Umbilical cord (tissue), 2 donors: ENCODE results near the gene OVCH2. TPM values are rescaled to one million over a fixed set of nuclear protein-coding genes. Genes with fewer than 3 reads are reported as not detected.
"Not testable (repeated sequence)": the region's sequence is repeated elsewhere in the genome, so short reads cannot be mapped to it uniquely, and the experiment has no call there.

Experiments used
- DNase-seq: peaks from one replicate; pipeline ENCODE4 v3.0.0-alpha.2; 2015; ENCODE audit warnings: low spot score
- total RNA-seq: library from RNA; depleted of rRNA; stranded (reverse); fragments of >200 nt; gene quantifications from one replicate; pipeline ENCODE4 v1.2.3, GENCODE V29; 2014; ENCODE audit warnings: low replicate concordance; ENCODE audit not compliant: insufficient read depth

Gene OVCH2
- total RNA-seq, 1 donor from 2014 or later = 3.4 TPM

GRCh38 chr11:7672276-7672959 lies 33.9 kb downstream of the OVCH2 start:
- peak; percentile 41 for DNase-seq

GRCh38 chr11:7671347-7672215 lies 34.7 kb downstream of the OVCH2 start:
- DNase-seq = peak; percentile 94

DNA sequence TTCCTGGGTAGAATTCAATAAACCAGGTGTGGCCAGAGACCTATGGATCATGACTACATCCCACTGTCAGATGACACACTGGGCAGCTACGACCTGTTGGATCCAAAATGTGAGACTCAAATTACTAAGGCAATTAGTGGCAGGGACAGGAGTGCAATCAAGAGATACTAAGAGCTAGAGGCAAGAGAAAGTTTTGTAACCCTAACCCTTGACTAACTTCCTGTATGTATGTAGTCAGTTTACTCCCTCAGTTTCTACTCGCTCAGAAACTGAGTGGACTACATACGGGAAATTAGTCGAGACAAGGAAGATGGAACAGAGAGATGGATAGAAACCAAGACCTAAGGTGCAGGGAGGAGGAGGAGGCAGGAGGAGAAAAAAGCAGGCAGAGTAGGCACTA lies 35.6 kb downstream of the OVCH2 start:
- no peak for DNase-seq

- DNase-seq = no peak
These were observed 37.4 kb downstream of the OVCH2 start for GRCh38 chr11:7668911-7669310.

DNA sequence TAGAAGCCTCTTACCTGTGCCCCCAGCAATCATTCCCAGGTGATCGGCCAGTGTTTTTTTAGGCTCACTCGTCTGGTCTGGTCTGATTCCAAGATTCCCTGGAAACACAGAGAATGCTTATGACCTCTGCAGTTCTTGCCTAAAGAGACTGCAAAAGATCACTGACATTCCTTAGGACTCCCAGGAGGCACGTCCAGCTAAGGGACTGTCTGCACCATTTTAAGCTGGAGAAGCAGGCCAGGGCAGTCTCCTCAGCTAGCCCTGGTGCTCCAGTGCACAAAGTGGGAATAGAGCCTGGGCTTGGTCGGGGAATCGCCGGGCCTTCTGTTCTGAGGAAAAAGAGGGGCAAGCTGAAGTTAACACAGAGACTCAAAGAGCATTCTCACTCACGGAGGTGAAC lies 37.8 kb downstream of the OVCH2 start:
- DNase-seq = no peak

GRCh38 chr11:7667460-7667859 lies 38.8 kb downstream of the OVCH2 start:
- DNase-seq = peak; percentile 96

GRCh38 chr11:7666292-7666866 lies 39.9 kb downstream of the OVCH2 start:
- no peak for DNase-seq

GRCh38 chr11:7665473-7666291 lies 40.6 kb downstream of the OVCH2 start:
- DNase-seq = peak; percentile 66

GRCh38 chr11:7664867-7665266 lies 41.4 kb downstream of the OVCH2 start:
- no peak for DNase-seq

GRCh38 chr11:7663531-7663930 lies 42.7 kb downstream of the OVCH2 start:
- DNase-seq = not testable (repeated sequence)

DNA sequence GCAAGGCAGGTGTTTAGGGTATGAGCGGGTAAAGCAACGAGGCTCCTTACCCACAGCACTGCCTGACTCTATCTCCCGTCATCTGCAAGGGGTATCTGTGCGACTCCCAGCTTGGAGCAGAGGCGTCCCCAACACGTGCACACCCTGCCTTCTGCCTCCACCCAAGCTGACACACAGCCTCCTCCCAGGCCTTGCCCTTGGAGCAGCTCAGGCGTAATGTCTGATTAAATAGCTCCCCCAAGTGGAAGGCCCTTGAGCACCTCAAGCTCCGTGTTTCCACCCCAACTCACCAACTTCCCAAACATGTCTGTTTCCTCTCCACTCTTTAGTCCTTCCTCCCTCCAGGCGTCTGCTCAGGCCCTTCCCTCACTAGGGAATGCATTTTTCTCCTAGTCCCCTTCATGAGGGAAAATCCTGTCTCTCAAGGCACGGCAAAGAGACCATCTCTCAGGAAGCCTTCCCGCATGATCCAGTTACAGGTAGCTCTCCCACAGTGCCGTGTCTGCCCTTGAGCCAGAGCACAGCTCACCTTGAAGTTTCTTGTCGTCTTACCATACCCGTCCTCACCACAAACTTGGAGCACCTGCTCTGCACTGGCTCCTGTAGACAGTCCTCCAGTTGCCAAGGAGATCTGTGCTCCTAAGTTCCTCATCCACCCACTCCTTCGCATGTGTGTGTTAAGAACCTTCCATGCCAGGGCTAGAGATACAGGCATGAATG lies 48.8 kb downstream of the OVCH2 start:
- DNase-seq = peak; percentile 71

DNA sequence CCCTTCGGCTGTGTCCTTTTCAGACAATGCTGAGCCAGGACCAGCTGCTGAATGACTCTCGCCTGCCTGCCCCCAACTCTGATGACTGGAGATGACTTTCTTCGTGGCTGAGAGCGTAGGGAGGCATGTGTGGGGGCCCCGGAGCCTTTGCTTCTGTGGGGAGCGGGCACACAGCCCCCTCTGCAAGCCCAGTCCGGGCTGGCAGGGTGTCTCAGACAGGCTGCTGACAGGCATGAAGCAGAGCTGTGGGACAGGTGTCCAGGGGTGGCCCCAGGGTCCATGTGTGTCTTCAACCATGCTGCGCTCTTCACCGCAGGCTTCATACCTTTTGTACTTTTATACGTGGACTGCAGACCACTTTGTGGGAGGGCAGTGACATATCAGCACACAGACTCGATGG lies 49.6 kb downstream of the OVCH2 start:
- no peak for DNase-seq

GRCh38 chr11:7655253-7656217 lies 50.7 kb downstream of the OVCH2 start:
- DNase-seq = no peak

- DNase-seq = no peak
These were observed 52.0 kb downstream of the OVCH2 start for GRCh38 chr11:7654195-7654705.

DNA sequence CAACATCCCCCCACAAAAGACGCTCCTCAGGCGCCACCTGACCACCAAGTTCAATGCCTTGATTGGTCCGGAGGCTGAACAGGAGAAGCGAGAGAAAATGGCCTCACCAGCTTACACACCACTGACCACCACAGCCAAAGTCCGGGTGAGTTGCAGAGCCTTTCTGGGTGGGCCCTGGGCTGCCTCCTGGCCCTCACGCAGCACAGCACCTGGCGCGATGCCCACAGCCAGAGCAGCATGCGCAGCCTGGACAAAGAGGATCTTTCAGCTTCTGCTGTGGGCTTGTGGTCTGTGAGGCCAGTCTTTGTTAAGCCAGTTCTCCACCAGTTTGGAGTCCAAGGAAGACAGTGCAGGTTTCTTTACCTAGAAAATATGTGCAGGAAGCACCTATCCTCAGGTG lies 54.6 kb downstream of the OVCH2 start:
- no peak for DNase-seq

GRCh38 chr11:7651140-7651551 lies 55.1 kb downstream of the OVCH2 start:
- no peak for DNase-seq

DNA sequence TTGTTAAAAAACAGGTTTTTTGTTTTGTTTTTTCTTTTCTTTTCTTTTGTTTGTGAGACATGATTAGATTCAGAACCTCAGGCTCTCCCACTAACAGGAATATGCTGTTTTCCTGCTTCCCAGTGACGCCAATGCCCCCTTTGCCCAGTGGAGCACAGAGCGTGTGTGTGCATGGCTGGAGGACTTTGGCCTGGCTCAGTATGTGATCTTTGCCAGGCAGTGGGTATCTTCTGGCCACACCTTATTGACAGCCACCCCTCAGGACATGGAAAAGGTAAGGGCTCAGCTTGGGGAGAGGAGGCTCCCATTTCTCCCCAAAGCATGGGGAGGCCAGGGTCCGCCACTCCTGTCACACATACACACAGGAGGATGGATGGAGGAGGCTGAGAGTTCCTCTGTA lies 58.0 kb downstream of the OVCH2 start:
- no peak for DNase-seq

DNA sequence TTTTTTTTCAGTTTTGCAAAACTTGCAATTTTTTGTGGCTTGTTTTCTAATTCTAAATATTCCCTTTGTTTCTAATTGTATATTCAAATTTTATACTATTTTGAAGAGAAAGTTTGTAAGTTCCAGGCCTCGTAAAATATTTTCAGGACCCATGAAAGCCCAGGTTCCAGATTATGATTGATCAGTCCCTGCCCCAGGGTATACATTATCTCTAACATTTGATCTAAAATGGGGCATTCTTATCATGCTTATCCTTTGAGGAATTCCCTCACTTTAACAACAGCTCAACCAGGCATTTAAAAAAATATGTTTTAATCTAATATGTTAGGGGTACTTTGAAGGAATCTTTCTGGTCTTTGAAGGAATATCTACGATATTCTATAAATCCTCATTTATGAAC lies 59.4 kb downstream of the OVCH2 start:
- DNase-seq = no peak

GRCh38 chr11:7645206-7645605 lies 61.1 kb downstream of the OVCH2 start:
- no peak for DNase-seq

GRCh38 chr11:7643314-7643713 lies 63.0 kb downstream of the OVCH2 start:
- DNase-seq = no peak
